Coronary artery (tissue), 2 donors: ENCODE measurements around the gene ADAMTS14.

Source experiments
- DNase-seq: peaks from one replicate; pipeline ENCODE4 v3.0.0-alpha.2; 2017; ENCODE audit warnings: low spot score
- H3K27ac ChIP-seq, 2 donors: fragments of 200-600 bp; sonication (generic); one replicate each; pipeline ENCODE4 v1.5.1; 2016 to 2019
- H3K4me3 ChIP-seq: fragments of 200-600 bp; sonication (generic); 2 replicates; pipeline ENCODE4 v1.5.1; 2016; ENCODE audit warnings: mild to moderate bottlenecking, moderate library complexity
- CTCF ChIP-seq: fragments of 200-600 bp; sonication (generic); IDR thresholded peaks from one replicate; pipeline ENCODE4 v1.5.1; 2019; ENCODE audit warnings: antibody characterized with exemption

ADAMTS14 gene

GRCh38 chr10:70684839-70685454, 12.6 kb downstream of the ADAMTS14 start:
- TF ChIP-seq CTCF = no peak
- Histone ChIP-seq H3K27ac (no peak overlapping the region), H3K4me3 (no peak overlapping the region)
- DNase-seq = no peak

GRCh38 chr10:70685455-70685911, 13.2 kb downstream of the ADAMTS14 start:
- H3K27ac ChIP-seq = no peak overlapping the region

GRCh38 chr10:70688828-70689227, 16.5 kb downstream of the ADAMTS14 start:
- Histone ChIP-seq H3K27ac (no peak overlapping the region), H3K4me3 (no peak overlapping the region)
- no peak for DNase-seq
- TF ChIP-seq CTCF = no peak

More at GRCh38 chr10:70685455-70685911, 13.2 kb downstream of the ADAMTS14 start:
- no peak for DNase-seq
- no peak for TF ChIP-seq CTCF
- no peak overlapping the region for H3K4me3 ChIP-seq

- Histone ChIP-seq H3K27ac (no peak overlapping the region), H3K4me3 (no peak overlapping the region)
- TF ChIP-seq CTCF = no peak
- no peak for DNase-seq
These were observed 17.4 kb downstream of the ADAMTS14 start for GRCh38 chr10:70689661-70690060.

- DNase-seq = no peak
- H3K27ac ChIP-seq = no peak overlapping the region
- H3K4me3 ChIP-seq = no peak overlapping the region
- no peak for TF ChIP-seq CTCF
These were observed 18.3 kb downstream of the ADAMTS14 start for GRCh38 chr10:70690589-70690988.

GRCh38 chr10:70691611-70692010, 19.3 kb downstream of the ADAMTS14 start:
- no peak for DNase-seq
- Histone ChIP-seq H3K27ac (no peak overlapping the region), H3K4me3 (no peak overlapping the region)
- no peak for TF ChIP-seq CTCF

- Histone ChIP-seq H3K27ac (no peak overlapping the region), H3K4me3 (no peak overlapping the region)
- DNase-seq = no peak
- TF ChIP-seq CTCF = no peak
These were observed 19.8 kb downstream of the ADAMTS14 start for GRCh38 chr10:70692043-70692603.
